HG02588 (cell line): ENCODE results near the gene FAM240A.

Source experiments
- ATAC-seq: cut with Tn5 transposase; IDR thresholded peaks from one replicate; pipeline ENCODE4 v1.9.1; 2021; ENCODE audit warnings: mild to moderate bottlenecking, moderate library complexity; ENCODE audit not compliant: unreplicated experiment

The FAM240A gene

GRCh38 chr3:46660003-46660402 lies 47.7 kb downstream of the FAM240A start:
- ATAC-seq, result no peak

- no peak for ATAC-seq
Observed at GRCh38 chr3:46660543-46661523, 48.5 kb downstream of the FAM240A start.

GRCh38 chr3:46661776-46662766 lies 49.7 kb downstream of the FAM240A start:
- ATAC-seq, result no peak

GRCh38 chr3:46662771-46663551 lies 50.6 kb downstream of the FAM240A start:
- ATAC-seq, result no peak

GRCh38 chr3:46663591-46664135 lies 51.3 kb downstream of the FAM240A start:
- ATAC-seq, result no peak

GRCh38 chr3:46664188-46664970 lies 52.1 kb downstream of the FAM240A start:
- no peak for ATAC-seq

- ATAC-seq, result no peak
Observed at GRCh38 chr3:46664971-46665762, 52.8 kb downstream of the FAM240A start.

- ATAC-seq, result no peak
Observed at GRCh38 chr3:46665763-46666452, 53.6 kb downstream of the FAM240A start.

GRCh38 chr3:46666453-46666845 lies 54.1 kb downstream of the FAM240A start:
- ATAC-seq, result no peak

- ATAC-seq, result no peak
Observed at GRCh38 chr3:46667061-46667621, 54.8 kb downstream of the FAM240A start.

- ATAC-seq, result no peak
Observed at GRCh38 chr3:46667657-46668056, 55.3 kb downstream of the FAM240A start.

GRCh38 chr3:46668116-46668515 lies 55.8 kb downstream of the FAM240A start:
- ATAC-seq, result no peak

- ATAC-seq, result no peak
Observed at GRCh38 chr3:46668591-46668990, 56.3 kb downstream of the FAM240A start.

- ATAC-seq, result no peak
Observed at GRCh38 chr3:46669191-46669999, 57.1 kb downstream of the FAM240A start.

GRCh38 chr3:46670000-46670890 lies 57.9 kb downstream of the FAM240A start:
- no peak for ATAC-seq

- ATAC-seq, result no peak
Observed at GRCh38 chr3:46670891-46671427, 58.6 kb downstream of the FAM240A start.
